Skeletal muscle satellite cell (primary cell): Measurements from ENCODE around the gene FAM151A.
"Not testable (repeated sequence)": the region's sequence is repeated elsewhere in the genome, so short reads cannot be mapped to it uniquely, and the experiment has no call there.

Source experiments
- H3K27me3 ChIP-seq: 2 replicates; pipeline ENCODE4 v1.7.0; 2013; ENCODE audit warnings: low read length; ENCODE audit not compliant: control insufficient read depth, insufficient read depth
- H3K36me3 ChIP-seq: 2 replicates; pipeline ENCODE4 v1.7.0; 2013; ENCODE audit warnings: mild to moderate bottlenecking, control low read depth, low read length; ENCODE audit not compliant: insufficient read depth
- H3K4me1 ChIP-seq: 2 replicates; pipeline ENCODE4 v1.7.0; 2013; ENCODE audit warnings: low read length; ENCODE audit not compliant: control insufficient read depth, insufficient read depth
- H3K4me2 ChIP-seq: 2 replicates; pipeline ENCODE4 v1.7.0; 2013; ENCODE audit warnings: mild to moderate bottlenecking, low read length
- H3K4me3 ChIP-seq: 2 replicates; pipeline ENCODE4 v1.7.0; 2013; ENCODE audit warnings: low read length
- H3K9ac ChIP-seq: 2 replicates; pipeline ENCODE4 v1.7.0; 2013; ENCODE audit warnings: mild to moderate bottlenecking, low read depth, low read length, moderate library complexity
- H3K9me3 ChIP-seq: replicated peaks from 2 replicates; pipeline ENCODE4 v1.7.0; 2013; ENCODE audit warnings: mild to moderate bottlenecking, control low read depth, low read length

FAM151A gene

GRCh38 chr1:54651608-54652007 lies 28.3 kb upstream of the FAM151A start:
- Histone ChIP-seq H3K4me1 (no peaks in the 10 kb centered on the region), H3K4me3 (no peak overlapping the region), H3K36me3 (no peaks in the 10 kb centered on the region), H3K9ac (no peak overlapping the region), H3K4me2 (no peak overlapping the region), H3K9me3 (no peaks in the 10 kb centered on the region), H3K27me3 (peaks cover 28% of the 10 kb centered on the region)

GRCh38 chr1:54650417-54650816 lies 27.1 kb upstream of the FAM151A start:
- no peak overlapping the region for H3K4me3 ChIP-seq
- H3K4me2 ChIP-seq, result no peak overlapping the region
- H3K9ac ChIP-seq, result no peak overlapping the region
- no peaks in the 10 kb centered on the region for H3K4me1 ChIP-seq
- H3K27me3 ChIP-seq, result peaks cover 28% of the 10 kb centered on the region
- H3K9me3 ChIP-seq, result no peaks in the 10 kb centered on the region
- H3K36me3 ChIP-seq, result no peaks in the 10 kb centered on the region

GRCh38 chr1:54649921-54650320 lies 26.6 kb upstream of the FAM151A start:
- peaks cover 28% of the 10 kb centered on the region for H3K27me3 ChIP-seq
- no peak overlapping the region for H3K4me3 ChIP-seq
- H3K4me2 ChIP-seq, result no peak overlapping the region
- H3K9ac ChIP-seq, result no peak overlapping the region
- no peaks in the 10 kb centered on the region for H3K36me3 ChIP-seq
- H3K4me1 ChIP-seq, result no peaks in the 10 kb centered on the region
- H3K9me3 ChIP-seq, result no peaks in the 10 kb centered on the region

GRCh38 chr1:54649130-54649898 lies 26.0 kb upstream of the FAM151A start:
- H3K36me3 ChIP-seq, result no peaks in the 10 kb centered on the region
- H3K9ac ChIP-seq, result no peak overlapping the region
- peaks cover 28% of the 10 kb centered on the region for H3K27me3 ChIP-seq
- no peak overlapping the region for H3K4me2 ChIP-seq
- no peaks in the 10 kb centered on the region for H3K9me3 ChIP-seq
- no peaks in the 10 kb centered on the region for H3K4me1 ChIP-seq
- H3K4me3 ChIP-seq, result no peak overlapping the region

- Histone ChIP-seq H3K27me3 (peaks cover 18% of the 10 kb centered on the region), H3K36me3 (no peaks in the 10 kb centered on the region), H3K9ac (no peak overlapping the region), H3K4me1 (no peaks in the 10 kb centered on the region), H3K4me3 (no peak overlapping the region), H3K4me2 (no peak overlapping the region), H3K9me3 (no peaks in the 10 kb centered on the region)
Measured at GRCh38 chr1:54645806-54646676, 22.7 kb upstream of the FAM151A start.

- H3K4me3 ChIP-seq, result no peak overlapping the region
- H3K9ac ChIP-seq, result no peak overlapping the region
- H3K4me1 ChIP-seq, result no peaks in the 10 kb centered on the region
- H3K27me3 ChIP-seq, result peaks cover 6% of the 10 kb centered on the region
- no peaks in the 10 kb centered on the region for H3K9me3 ChIP-seq
- H3K4me2 ChIP-seq, result no peak overlapping the region
- H3K36me3 ChIP-seq, result no peaks in the 10 kb centered on the region
Measured at GRCh38 chr1:54643736-54644135, 20.4 kb upstream of the FAM151A start.

GRCh38 chr1:54640863-54641836 lies 17.8 kb upstream of the FAM151A start, which contains the start of gene MROH7:
TSS of gene MROH7 (plus strand) at chr1:54641786. CDS start at chr1:54652927, 11,141 bp downstream.
- no peak within 1 kb of the TSS for H3K4me2 ChIP-seq
- no peaks in the 10 kb centered on the region for H3K36me3 ChIP-seq
- no peaks in the 10 kb centered on the region for H3K4me1 ChIP-seq
- H3K27me3 ChIP-seq, result peaks cover 4% of the 10 kb centered on the region
- no peak within 1 kb of the TSS for H3K9ac ChIP-seq
- H3K9me3 ChIP-seq, result no peaks in the 10 kb centered on the region
- H3K4me3 ChIP-seq, result no peak within 1 kb of the TSS

- peaks cover 4% of the 10 kb centered on the region for H3K27me3 ChIP-seq
- H3K9me3 ChIP-seq, result no peaks in the 10 kb centered on the region
- no peaks in the 10 kb centered on the region for H3K4me1 ChIP-seq
Measured at GRCh38 chr1:54640361-54640760, 17.0 kb upstream of the FAM151A start.

GRCh38 chr1:54636461-54637446 lies 13.4 kb upstream of the FAM151A start:
- H3K4me1 ChIP-seq, H3K9me3 ChIP-seq, H3K4me3 ChIP-seq, H3K27me3 ChIP-seq, H3K9ac ChIP-seq, H3K36me3 ChIP-seq, H3K4me2 ChIP-seq: not testable (repeated sequence)

More at GRCh38 chr1:54640361-54640760, 17.0 kb upstream of the FAM151A start:
- Histone ChIP-seq H3K9ac (no peak overlapping the region), H3K36me3 (no peaks in the 10 kb centered on the region), H3K4me3 (no peak overlapping the region), H3K4me2 (no peak overlapping the region)

DNA sequence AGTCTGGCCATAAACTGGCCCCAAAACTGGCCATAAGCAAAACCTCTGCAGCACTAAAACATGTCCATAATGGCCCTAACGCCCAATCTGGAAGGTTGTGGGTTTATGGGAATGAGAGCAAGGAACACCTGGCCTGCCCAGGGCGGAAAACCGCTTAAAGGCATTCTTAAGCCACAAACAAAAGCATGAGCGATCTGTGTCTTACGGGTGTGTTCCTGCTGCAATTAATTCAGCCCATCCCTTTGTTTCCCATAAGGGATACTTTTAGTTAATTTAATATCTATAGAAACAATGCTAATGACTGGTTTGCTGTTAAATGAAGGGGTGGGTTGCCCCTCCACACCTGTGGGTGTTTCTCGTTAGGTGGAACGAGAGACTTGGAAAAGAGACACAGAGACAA lies 12.5 kb upstream of the FAM151A start:
- not testable (repeated sequence) for H3K27me3 ChIP-seq, H3K4me3 ChIP-seq, H3K4me1 ChIP-seq, H3K9ac ChIP-seq, H3K36me3 ChIP-seq, H3K9me3 ChIP-seq, H3K4me2 ChIP-seq
